ENCODE results near the gene SYNGR4. TPM values are rescaled to one million over a fixed set of nuclear protein-coding genes. Genes with fewer than 3 reads are reported as not detected.

The SYNGR4 gene
- total RNA-seq, 4 donors from 2014 or later: not detected

- TF ChIP-seq POLR2A (IDR thresholded peaks at IDR 0.05) (no peak), CTCF (IDR thresholded peaks at IDR 0.05) (no peak), POLR2AphosphoS5 (IDR thresholded peaks at IDR 0.05) (no peak), EP300 (IDR thresholded peaks at IDR 0.05; ENCODE audit: low read depth) (no peak)
- intact Hi-C loops (cut with DNase I; ENCODE audit: low total_unique reads): no loop called here
Observed at GRCh38 chr19:48348737-48349136, 15.4 kb upstream of the SYNGR4 start.

GRCh38 chr19:48350856-48351255 is 13.3 kb upstream of the SYNGR4 start:
- no peaks in the 10 kb centered on the region for H3K4me1 ChIP-seq
- H3K36me3 ChIP-seq: no peaks in the 10 kb centered on the region
- TF ChIP-seq EP300 (IDR thresholded peaks at IDR 0.05; ENCODE audit: low read depth) (no peak), POLR2A (IDR thresholded peaks at IDR 0.05) (no peak), POLR2AphosphoS5 (IDR thresholded peaks at IDR 0.05) (no peak), CTCF (IDR thresholded peaks at IDR 0.05) (no peak)
- no peaks in the 10 kb centered on the region for H3K9me3 ChIP-seq
- 89 to 90% methylated on average over 5 of the region's 5 CpGs for WGBS, 2 donors (ENCODE audit: low coverage in 1 of 2)
- H3K27me3 ChIP-seq: no peaks in the 10 kb centered on the region
- intact Hi-C loops (cut with DNase I; ENCODE audit: low total_unique reads) (no loop called here), in situ Hi-C loops (cut with MboI; ENCODE audit: low pct_ligation_motif_present in 1 of 4, low pct_unique_long_range_greater_than_20kb in 1 of 4, low sequenced_read_pairs in 3 of 4) (no loop called here)
- H3K27ac ChIP-seq: no peak overlapping the region
- H3K4me3 ChIP-seq: no peak overlapping the region
- DNase-seq: no peak

More at GRCh38 chr19:48348737-48349136, 15.4 kb upstream of the SYNGR4 start:
- Histone ChIP-seq H3K36me3 (no peaks in the 10 kb centered on the region), H3K27ac (no peak overlapping the region), H3K4me3 (no peak overlapping the region), H3K4me1 (no peaks in the 10 kb centered on the region), H3K27me3 (no peaks in the 10 kb centered on the region), H3K9me3 (no peaks in the 10 kb centered on the region)
- WGBS, 2 donors (ENCODE audit: low coverage in 1 of 2): 89% methylated on average over 7 of the region's 7 CpGs; no CpG with 5 or more reads in 1 of the 2 donors
- in situ Hi-C loops (cut with MboI; ENCODE audit: low pct_ligation_motif_present in 1 of 4, low pct_unique_long_range_greater_than_20kb in 1 of 4, low sequenced_read_pairs in 3 of 4): no loop called here
- DNase-seq: no peak

- no peak overlapping the region for H3K27ac ChIP-seq
- TF ChIP-seq EP300 (IDR thresholded peaks at IDR 0.05; ENCODE audit: low read depth) (no peak), POLR2AphosphoS5 (IDR thresholded peaks at IDR 0.05) (no peak), CTCF (IDR thresholded peaks at IDR 0.05) (peak; percentile 80 to 89 (median 83)), POLR2A (IDR thresholded peaks at IDR 0.05) (no peak)
- peak; percentile 87 for DNase-seq
- H3K27me3 ChIP-seq: no peaks in the 10 kb centered on the region
- no peaks in the 10 kb centered on the region for H3K36me3 ChIP-seq
- H3K4me3 ChIP-seq: no peak overlapping the region
- H3K9me3 ChIP-seq: no peaks in the 10 kb centered on the region
- in situ Hi-C loops (cut with MboI; ENCODE audit: low pct_ligation_motif_present in 1 of 4, low pct_unique_long_range_greater_than_20kb in 1 of 4, low sequenced_read_pairs in 3 of 4) (no loop called here), intact Hi-C loops (cut with DNase I; ENCODE audit: low total_unique reads) (no loop called here)
- WGBS, 2 donors (ENCODE audit: low coverage in 1 of 2): 40 to 93% methylated on average over 3 to 8 of the region's 8 CpGs
- no peaks in the 10 kb centered on the region for H3K4me1 ChIP-seq
Observed at GRCh38 chr19:48351341-48351752, 12.8 kb upstream of the SYNGR4 start.

- in situ Hi-C loops (cut with MboI; ENCODE audit: low pct_ligation_motif_present in 1 of 4, low pct_unique_long_range_greater_than_20kb in 1 of 4, low sequenced_read_pairs in 3 of 4): no loop called here
- intact Hi-C loops (cut with DNase I; ENCODE audit: low total_unique reads): no loop called here
- Histone ChIP-seq H3K9me3 (no peaks in the 10 kb centered on the region), H3K4me3 (no peak overlapping the region), H3K36me3 (no peaks in the 10 kb centered on the region), H3K27me3 (no peaks in the 10 kb centered on the region), H3K27ac (no peak overlapping the region), H3K4me1 (no peaks in the 10 kb centered on the region)
- no peak for DNase-seq
- TF ChIP-seq CTCF (IDR thresholded peaks at IDR 0.05): no peak
- 78 to 93% methylated on average over 4 to 5 of the region's 5 CpGs for WGBS, 2 donors (ENCODE audit: low coverage in 1 of 2)
Observed at GRCh38 chr19:48353677-48354076, 10.5 kb upstream of the SYNGR4 start.

Data from transverse colon (tissue), 4 donors.